ENCODE results near the gene BIRC3. TPM values are rescaled to one million over a fixed set of nuclear protein-coding genes. Genes with fewer than 3 reads are reported as not detected.

BIRC3 gene
- total and polyA plus RNA-seq, 2 of the 8 experiments (the other 6 are each of a cell fraction or from before 2014, with no cell fraction given), result 0.08 to 0.20 TPM

- Histone ChIP-seq H3K27me3 (replicated peaks in 1 of 4; ENCODE audit: control insufficient read depth in 3 of 4, extremely low read depth in 1 of 4, insufficient read depth in 3 of 4, low read length in 3 of 4) (no peaks in the 10 kb centered on the region), H3K36me3 (ENCODE audit: control insufficient read depth in 2 of 4, insufficient read depth in 4 of 4, low read length in 3 of 4) (no peaks in the 10 kb centered on the region), H3K18ac (ENCODE audit: extremely low read depth, low read length) (no peak overlapping the region), H3K4me3 (ENCODE audit: extremely low read depth in 1 of 4, insufficient read depth in 2 of 4, low read depth in 3 of 4, low read length in 4 of 4) (no peak overlapping the region), H2BK20ac (ENCODE audit: low read length) (no peak overlapping the region), H3K56ac (replicated peaks; ENCODE audit: insufficient read length, low read depth, low read length) (no peak overlapping the region), H3K27ac (ENCODE audit: low read depth, low read length) (no peak overlapping the region), H3K4ac (replicated peaks; ENCODE audit: insufficient read length, low read depth, low read length) (no peak overlapping the region), H2BK12ac (ENCODE audit: low read depth, low read length) (no peak overlapping the region), H3K23ac (ENCODE audit: insufficient read length) (no peak overlapping the region), H4K5ac (ENCODE audit: insufficient read length, low read depth, low read length) (no peak overlapping the region), H3K4me1 (replicated peaks in 1 of 4; ENCODE audit: control insufficient read depth in 3 of 4, insufficient read depth in 4 of 4, low read length in 3 of 4) (peaks cover 0 to 6% (median 2%) of the 10 kb centered on the region in 4 experiments; a peak in 2 of 7 replicates), H2BK120ac (replicated peaks; ENCODE audit: low read depth, low read length) (no peak overlapping the region), H3K14ac (ENCODE audit: insufficient read length) (no peak overlapping the region), H2AFZ (ENCODE audit: low read length) (no peak overlapping the region), H3K23me2 (ENCODE audit: low read depth, low read length) (no peaks in the 10 kb centered on the region), H2AK5ac (ENCODE audit: low read depth, low read length) (no peak overlapping the region), H3K79me2 (ENCODE audit: control insufficient read depth in 1 of 2, insufficient read depth in 2 of 2, low read length in 2 of 2) (no peaks in the 10 kb centered on the region), H3K79me1 (ENCODE audit: low read depth, low read length) (no peaks in the 10 kb centered on the region), H3K9ac (replicated peaks in 1 of 4; ENCODE audit: extremely low read depth in 1 of 4, low read depth in 3 of 4, low read length in 3 of 4) (no peak overlapping the region), H4K20me1 (replicated peaks in 1 of 2; ENCODE audit: control insufficient read depth in 1 of 2, insufficient read depth in 2 of 2, low read length in 2 of 2) (no peaks in the 10 kb centered on the region), H2BK15ac (ENCODE audit: low read length) (no peak overlapping the region), H4K91ac (replicated peaks; ENCODE audit: insufficient read length, low read length) (no peak overlapping the region), H3K9me3 (ENCODE audit: insufficient read depth in 2 of 2, low read depth in 1 of 2, low read length in 1 of 2) (no peaks in the 10 kb centered on the region), H4K8ac (ENCODE audit: extremely low read depth, insufficient read depth, low read length) (no peak overlapping the region), H3K4me2 (ENCODE audit: insufficient read depth in 1 of 2, low read depth in 2 of 2, low read length in 2 of 2) (no peak overlapping the region), H2BK5ac (ENCODE audit: low read depth, low read length) (no peak overlapping the region)
- FAIRE-seq, result no peak
- POLR2A ChIA-PET (ENCODE audit: partially characterized antibody), result interaction anchor here (1.3 kb wide), 1 partner anchor 12 kb away, joined by 3 read pairs; no protein-coding TSS in a partner anchor
- CTCF ChIA-PET (ENCODE audit: partially characterized antibody), result interaction anchor here (1.5 to 5.4 kb wide), 3 partner anchors 9 to 22 kb away, joined by 3 to 37 read pairs (median 5); no protein-coding TSS in a partner anchor
- WGBS, 2 experiments (ENCODE audit: extremely low coverage in 1 of 2, insufficient coverage in 1 of 2, insufficient read length in 1 of 2, insufficient replicate concordance in 2 of 2, low coverage in 1 of 2, low lambda C conversion rate in 2 of 2, missing lambda C conversion rate in 1 of 2), result 84% methylated on average over 4 of the region's 4 CpGs; no CpG with 5 or more reads in 1 of the 2 experiments
- DNase-seq (ENCODE audit: low read depth in 1 of 2, low spot score in 2 of 2), result no peak
- TF ChIP-seq BCL11A (IDR thresholded peaks at IDR 0.05; ENCODE audit: low read depth in 2 of 2, low read length in 2 of 2), result no peak
- no peak for TF ChIP-seq RXRA (IDR thresholded peaks at IDR 0.05; ENCODE audit: insufficient read depth, low read depth, low read length)
- no peak for TF ChIP-seq SIN3A (conservative IDR thresholded peaks at IDR 0.05 in 1 of 2, IDR thresholded peaks at IDR 0.05 in 1 of 2; ENCODE audit: low read depth in 1 of 2, low read length in 2 of 2)
- no peak for TF ChIP-seq SP1 (IDR thresholded peaks at IDR 0.05; ENCODE audit: low read depth, low read length)
- TF ChIP-seq CTCF (IDR thresholded peaks at IDR 0.05; ENCODE audit: control extremely low read depth in 1 of 3, insufficient read depth in 1 of 3, low read depth in 1 of 3, low read length in 3 of 3), result no peak
- no peak for TF ChIP-seq ZNF274 (IDR thresholded peaks at IDR 0.05; ENCODE audit: borderline replicate concordance, extremely low read depth, low read length)
- TF ChIP-seq EGR1 (IDR thresholded peaks at IDR 0.05; ENCODE audit: borderline replicate concordance, low read depth, low read length), result no peak
- no peak for TF ChIP-seq MAX (IDR thresholded peaks at IDR 0.05)
- TF ChIP-seq KDM4A (IDR thresholded peaks at IDR 0.05; ENCODE audit: low read depth, low read length, severe bottlenecking), result no peak
- TF ChIP-seq PHF8 (conservative IDR thresholded peaks at IDR 0.05; ENCODE audit: low read depth, low read length), result no peak
- TF ChIP-seq TBP (IDR thresholded peaks at IDR 0.05; ENCODE audit: low read depth, low read length), result no peak
Measured at GRCh38 chr11:102276362-102276761, 40.9 kb upstream of the BIRC3 start.
